HepG2 (cell line): ENCODE data around the gene KLF15. TPM values are rescaled to one million over a fixed set of nuclear protein-coding genes. Genes with fewer than 3 reads are reported as not detected.
A peak's percentile ranks its signal among the peaks of the same experiment; 100 is the strongest.

ENCODE experiments used
- ARID4A ChIP-seq: sonication (generic); formaldehyde crosslinking; IDR thresholded peaks from 2 replicates; pipeline ENCODE4 v1.5.0; 2020; ENCODE audit warnings: mild to moderate bottlenecking, missing genetic modification reagents, borderline replicate concordance
- ASH2L ChIP-seq: fragments of 300-600, 200-600 bp; sonication (generic); IDR thresholded peaks from 2 replicates; pipeline ENCODE4 v1.7.0; 2017; ENCODE audit warnings: low read depth, mild to moderate bottlenecking, moderate library complexity, mixed read lengths, low read length; ENCODE audit not compliant: insufficient read length
- HOMEZ ChIP-seq: IDR thresholded peaks from 2 replicates; pipeline ENCODE4 v1.6.1; 2016; ENCODE audit warnings: low read depth
- IKZF1 ChIP-seq: fragments of 450-650 bp; IDR thresholded peaks from 2 replicates; pipeline ENCODE4 v1.7.1; 2016
- IRX3 ChIP-seq: sonication (generic); formaldehyde crosslinking; IDR thresholded peaks from 2 replicates; pipeline ENCODE4 v1.8.1; 2023; ENCODE audit warnings: mild to moderate bottlenecking, low read depth, missing genetic modification reagents, borderline replicate concordance
- KLF9 ChIP-seq: IDR thresholded peaks from 2 replicates; pipeline ENCODE4 v1.6.1; 2016; ENCODE audit warnings: low read depth
- NFATC3 ChIP-seq: sonication (generic); formaldehyde crosslinking; IDR thresholded peaks from 2 replicates; pipeline ENCODE4 v1.5.1; 2020; ENCODE audit warnings: mild to moderate bottlenecking, missing genetic modification reagents
- POLR2A ChIP-seq, 2 experiments: IDR thresholded peaks; 2 replicates each; pipeline ENCODE4 v1.6.1; 2011; ENCODE audit warnings: low read depth in 2 of 2, low read length in 2 of 2, mild to moderate bottlenecking in 1 of 2, moderate library complexity in 1 of 2; ENCODE audit not compliant: insufficient read depth in 1 of 2
- SAFB2 ChIP-seq: sonication (generic); formaldehyde crosslinking; IDR thresholded peaks from 2 replicates; pipeline ENCODE4 v1.5.1; 2020; ENCODE audit warnings: missing genetic modification reagents, low read depth, mild to moderate bottlenecking, borderline replicate concordance
- SATB2 ChIP-seq: sonication (generic); formaldehyde crosslinking; IDR thresholded peaks from 2 replicates; pipeline ENCODE4 v1.5.0; 2020; ENCODE audit warnings: missing genetic modification reagents
- SOX13 ChIP-seq, 3 experiments: fragments of 450-650 bp in 1 of 3; sonication (generic) in 1 of 3; formaldehyde crosslinking in 1 of 3; IDR thresholded peaks in 2 of 3; conservative IDR thresholded peaks in 1 of 3; 2 replicates each; pipeline versions ENCODE4 v1.5.0 to v1.6.1; 2016 to 2020; ENCODE audit warnings: antibody characterized with exemption in 1 of 3, mild to moderate bottlenecking in 1 of 3, missing compliant biosample characterization in 1 of 3, missing genetic modification reagents in 1 of 3, moderate library complexity in 1 of 3
- SOX5 ChIP-seq: IDR thresholded peaks from 2 replicates; pipeline ENCODE4 v1.6.1; 2016; ENCODE audit warnings: borderline replicate concordance
- TAF15 ChIP-seq: fragments of 200-400 bp; formaldehyde crosslinking; IDR thresholded peaks from one replicate; pipeline ENCODE4 v1.6.1; 2018; ENCODE audit warnings: mild to moderate bottlenecking, low read depth, low read length; ENCODE audit not compliant: poor library complexity, severe bottlenecking
- THAP9 ChIP-seq: sonication (generic); formaldehyde crosslinking; IDR thresholded peaks from 2 replicates; pipeline ENCODE4; 2020; ENCODE audit warnings: missing genetic modification reagents, mild to moderate bottlenecking, borderline replicate concordance
- ZFP62 ChIP-seq: sonication (generic); formaldehyde crosslinking; IDR thresholded peaks from 2 replicates; pipeline ENCODE4 v1.4.0; 2020; ENCODE audit warnings: missing genetic modification reagents
- ZNF121 ChIP-seq: sonication (generic); formaldehyde crosslinking; IDR thresholded peaks from 2 replicates; pipeline ENCODE4 v1.5.0; 2020; ENCODE audit warnings: mild to moderate bottlenecking, missing genetic modification reagents
- ZNF224 ChIP-seq: sonication (generic); formaldehyde crosslinking; IDR thresholded peaks from 2 replicates; pipeline ENCODE4 v1.5.0; 2020; ENCODE audit warnings: mild to moderate bottlenecking, missing genetic modification reagents
- ZNF256 ChIP-seq: sonication (generic); formaldehyde crosslinking; conservative IDR thresholded peaks from 2 replicates; pipeline ENCODE4 v1.4.0; 2020; ENCODE audit warnings: missing genetic modification reagents
- ZNF34 ChIP-seq: sonication (generic); formaldehyde crosslinking; IDR thresholded peaks from 2 replicates; pipeline ENCODE4 v1.4.0; 2020; ENCODE audit warnings: mild to moderate bottlenecking, missing genetic modification reagents, borderline replicate concordance
- ZNF451 ChIP-seq: sonication (generic); formaldehyde crosslinking; IDR thresholded peaks from 2 replicates; pipeline ENCODE4 v1.5.0; 2020; ENCODE audit warnings: mild to moderate bottlenecking, missing genetic modification reagents
- ZNF883 ChIP-seq: sonication (generic); formaldehyde crosslinking; IDR thresholded peaks from 2 replicates; pipeline ENCODE4 v1.5.1; 2020; ENCODE audit warnings: mild to moderate bottlenecking, missing genetic modification reagents; ENCODE audit errors: not compliant biosample characterization
- polyA plus RNA-seq, 8 experiments: library from polyadenylated mRNA; depleted of rRNA in 3 of 8; stranded (reverse) in 7 of 8; unstranded in 1 of 8; fragments of >200 nt; fragmentation: Illumina TruSeq in 4 of 8; extraction: Trizol in 4 of 8; gene quantifications; 2 replicates each; pipeline versions ENCODE4 v1.2.1 to v1.2.3, GENCODE V29; 2011 to 2016; ENCODE audit warnings: low read depth in 4 of 8, missing spikeins in 1 of 8, mixed read lengths in 1 of 8; ENCODE audit not compliant: insufficient read depth in 1 of 8
- total RNA-seq, 5 experiments: library from RNA; depleted of rRNA; stranded (reverse); fragments of >200 nt; fragmentation: Illumina TruSeq; extraction: Trizol; gene quantifications; 2 replicates each; pipeline ENCODE4 v1.2.3, GENCODE V29; 2016; ENCODE audit warnings: low read depth in 1 of 5

KLF15 gene
- total and polyA plus RNA-seq, 2 of the 13 experiments (the other 11 are each of a cell fraction or from before 2014, with no cell fraction given) = 7.1 to 7.8 TPM

GRCh38 chr3:126340943-126341754 is 16.1 kb downstream of the KLF15 start (continued):
- TF ChIP-seq ASH2L = no peak
- TF ChIP-seq ZNF256 (CRISPR knock-in tag) = no peak
- TF ChIP-seq ZNF224 (CRISPR knock-in tag) = no peak
- peak; percentile 73 for TF ChIP-seq SOX5 (CRISPR knock-in tag)
- TF ChIP-seq SOX13 (IDR thresholded peaks at IDR 0.05) = 0 out of 2 replicates have a peak, but pooled peaks have one; percentile 31
- TF ChIP-seq SOX13 (CRISPR knock-in tag; conservative IDR thresholded peaks at IDR 0.05 in 1 of 2, IDR thresholded peaks at IDR 0.05 in 1 of 2) = 0 out of 4 replicates have a peak, but pooled peaks of 1 of the 2 experiments have one; percentile 29
- no peak for TF ChIP-seq ZFP62 (CRISPR knock-in tag)
- peak; percentile 45; the same call in 1 of the 2 replicates for TF ChIP-seq HOMEZ (CRISPR knock-in tag)
- TF ChIP-seq ZNF451 (CRISPR knock-in tag) = no peak
- TF ChIP-seq IRX3 (CRISPR knock-in tag) = no peak
- no peak for TF ChIP-seq ZNF883 (CRISPR knock-in tag)
- no peak for TF ChIP-seq POLR2A (IDR thresholded peaks at IDR 0.05; ENCODE audit: insufficient read depth in 1 of 2, low read depth in 2 of 2, low read length in 2 of 2)
- no peak for TF ChIP-seq SAFB2
- peak; percentile 41; the same call in 1 of the 2 replicates for TF ChIP-seq THAP9
- TF ChIP-seq ZNF34 (CRISPR knock-in tag) = peak; percentile 52; the same call in 1 of the 2 replicates
- TF ChIP-seq NFATC3 (CRISPR knock-in tag) = no peak
- TF ChIP-seq ARID4A (CRISPR knock-in tag) = peak; percentile 69; the same call in 1 of the 2 replicates
- no peak for TF ChIP-seq IKZF1
- TF ChIP-seq KLF9 (CRISPR knock-in tag) = no peak
- TF ChIP-seq ZNF121 (CRISPR knock-in tag) = no peak
- no peak for TF ChIP-seq TAF15
- TF ChIP-seq SATB2 (CRISPR knock-in tag) = no peak
